HEK293 (cell line): ENCODE data around the gene SMIM20.

ENCODE experiments used
- CTCF ChIP-seq: fragments of 450-650 bp; formaldehyde crosslinking; IDR thresholded peaks from 2 replicates; pipeline ENCODE4 v1.5.1; 2016; ENCODE audit warnings: missing biosample characterization, missing genetic modification characterization
- HOXA7 ChIP-seq: sonication (generic); formaldehyde crosslinking; IDR thresholded peaks from 2 replicates; pipeline ENCODE4 v1.8.1; 2022; ENCODE audit warnings: missing genetic modification reagents, borderline replicate concordance
- KLF16 ChIP-seq: fragments of 450-650 bp; formaldehyde crosslinking; IDR thresholded peaks from 2 replicates; pipeline ENCODE4 v1.5.1; 2017; ENCODE audit warnings: missing biosample characterization, missing genetic modification characterization
- REPIN1 ChIP-seq: fragments of 450-650 bp; formaldehyde crosslinking; IDR thresholded peaks from 2 replicates; pipeline ENCODE4 v1.5.1; 2017; ENCODE audit warnings: missing biosample characterization, missing genetic modification characterization, low read depth
- REST ChIP-seq: fragments of 450-650 bp; formaldehyde crosslinking; IDR thresholded peaks from 2 replicates; pipeline ENCODE4 v1.5.1; 2016; ENCODE audit warnings: missing biosample characterization, missing genetic modification characterization
- TCF7L2 ChIP-seq: IDR thresholded peaks from 2 replicates; pipeline ENCODE4 v1.6.1; 2011; ENCODE audit warnings: low read depth, mild to moderate bottlenecking, inconsistent platforms, low read length, moderate library complexity, borderline replicate concordance
- ZBTB11 ChIP-seq: fragments of 450-650 bp; formaldehyde crosslinking; conservative IDR thresholded peaks from 2 replicates; pipeline ENCODE4 v1.5.1; 2016; ENCODE audit warnings: low read depth, missing biosample characterization, missing genetic modification characterization
- ZNF184 ChIP-seq: fragments of 450-650 bp; IDR thresholded peaks from 2 replicates; pipeline ENCODE4 v1.5.1; 2018; ENCODE audit warnings: missing biosample characterization, mild to moderate bottlenecking, missing genetic modification characterization
- ZNF280D ChIP-seq: fragments of 450-650 bp; formaldehyde crosslinking; IDR thresholded peaks from 2 replicates; pipeline ENCODE4 v1.5.1; 2016; ENCODE audit warnings: missing biosample characterization, missing genetic modification characterization
- ZNF324 ChIP-seq: fragments of 450-650 bp; formaldehyde crosslinking; IDR thresholded peaks from 2 replicates; pipeline ENCODE4 v1.5.1; 2016; ENCODE audit warnings: missing biosample characterization, missing genetic modification characterization
- ZNF654 ChIP-seq: fragments of 450-650 bp; formaldehyde crosslinking; IDR thresholded peaks from 2 replicates; pipeline ENCODE4 v1.5.1; 2016; ENCODE audit warnings: low read depth, missing biosample characterization, missing genetic modification characterization
- ZNF747 ChIP-seq: fragments of 450-650 bp; formaldehyde crosslinking; IDR thresholded peaks from 2 replicates; pipeline ENCODE4 v1.5.1; 2016; ENCODE audit warnings: missing biosample characterization, missing genetic modification characterization

DNA sequence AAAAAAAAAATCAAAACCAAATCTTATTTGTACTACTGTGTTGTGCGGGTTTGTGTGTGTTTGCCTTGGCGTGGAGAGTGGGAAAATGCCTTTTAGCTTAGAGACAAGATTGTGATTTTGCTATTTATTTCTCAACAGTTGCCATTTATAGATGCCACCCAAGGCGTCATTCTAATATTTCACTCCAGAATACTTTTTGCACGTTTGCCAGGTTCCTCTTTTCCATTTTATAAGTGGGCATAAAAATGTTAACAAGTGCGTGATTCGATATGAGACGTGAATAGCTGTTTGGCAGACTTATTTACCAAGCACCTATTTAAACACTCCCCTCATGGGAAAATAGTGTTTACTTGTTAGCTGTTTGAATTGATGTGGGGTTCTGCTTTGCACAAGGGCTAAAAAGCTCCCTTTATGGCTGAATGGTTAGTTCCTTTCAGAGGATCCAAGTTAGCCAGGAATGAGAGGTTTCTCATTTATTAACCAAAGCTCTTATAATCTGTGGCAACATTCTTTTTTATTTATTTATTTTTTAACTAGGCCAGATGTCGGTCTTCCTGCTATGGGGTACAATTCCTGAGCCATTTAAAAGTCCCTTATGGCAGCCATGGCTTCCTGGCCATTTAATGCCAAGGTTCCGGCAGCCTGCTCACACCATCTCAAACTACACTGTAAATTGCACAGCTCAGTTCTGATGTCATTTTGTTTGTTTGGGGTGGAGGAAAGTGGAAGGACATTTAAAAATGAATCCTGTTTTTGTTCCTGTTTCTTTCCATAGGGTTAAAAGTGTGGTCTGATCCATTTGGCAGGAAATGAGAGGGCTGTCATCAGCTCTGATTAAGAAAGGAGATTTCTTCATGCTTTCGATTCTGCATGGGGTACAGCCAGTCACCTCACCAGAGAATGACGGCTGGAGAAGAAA, 14.6 kb downstream of the SMIM20 start:
- no peak for TF ChIP-seq HOXA7 (CRISPR knock-in tag)
- TF ChIP-seq REST (tag by site-specific recombination): no peak
- no peak for TF ChIP-seq KLF16 (tag by site-specific recombination)
- TF ChIP-seq ZBTB11 (tag by site-specific recombination): no peak
- TF ChIP-seq CTCF: no peak
- TF ChIP-seq ZNF654 (tag by site-specific recombination): no peak
- TF ChIP-seq TCF7L2: no peak
- TF ChIP-seq ZNF324 (tag by site-specific recombination): no peak
- no peak for TF ChIP-seq ZNF747
- no peak for TF ChIP-seq ZNF280D (tag by site-specific recombination)
- TF ChIP-seq ZNF184 (tag by site-specific recombination): no peak
- no peak for TF ChIP-seq REPIN1 (tag by site-specific recombination)
